Sciatic nerve (tissue), 2 donors: ENCODE data around the gene RGPD3. TPM values are rescaled to one million over a fixed set of nuclear protein-coding genes. Genes with fewer than 3 reads are reported as not detected.
A peak's percentile ranks its signal among the peaks of the same experiment; 100 is the strongest.
"Not testable (repeated sequence)": the region's sequence is repeated elsewhere in the genome, so short reads cannot be mapped to it uniquely, and the experiment has no call there.

Experiments used
- ATAC-seq: fragments of 200-7000 bp; cut with Tn5 transposase; one replicate; pipeline ENCODE4 v1.9.1; 2020; ENCODE audit warnings: mild to moderate bottlenecking, moderate library complexity
- DNase-seq: peaks from one replicate; pipeline ENCODE4 v3.0.0-alpha.2; 2020; ENCODE audit warnings: low spot score
- intact Hi-C: fragments of 100-400 bp; cut with DNase I; formaldehyde crosslinking; loops from one replicate; pipeline ENCODE4 v1.14.2; 2022
- total RNA-seq: library from RNA; stranded (reverse); fragmentation: NEBNext Ultra II Directional; extraction: Animal tissue kit (Norgen Biotek cat#: 25700); gene quantifications from one replicate; pipeline ENCODE4 v1.2.1, GENCODE V29; 2021
- donor health status: DM: no; HTN: no; CAD: no.
- donor health status: DM: no; HTN: no; CAD: no.

The RGPD3 gene
- 0.22 TPM for total RNA-seq

DNA sequence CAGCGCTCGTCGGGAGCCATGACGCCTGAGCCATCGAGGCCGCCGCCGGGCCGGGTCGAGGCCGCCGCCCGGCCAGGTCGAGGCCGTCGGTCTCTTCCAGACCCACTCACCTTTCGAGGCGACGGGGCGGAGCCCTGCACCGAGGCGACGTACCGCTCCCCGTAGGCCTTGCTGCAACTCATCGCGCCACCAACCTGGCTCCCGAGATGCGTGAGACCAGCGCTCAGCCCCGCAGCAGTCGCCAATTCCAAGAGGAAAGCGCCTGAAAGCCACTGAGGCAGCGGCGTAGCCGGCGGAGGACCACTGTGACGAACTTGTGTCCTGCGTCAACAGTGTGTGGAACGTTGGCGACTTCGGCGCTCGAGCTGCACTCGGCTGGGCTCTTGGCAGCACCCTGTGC, at the start of gene RGPD3:
Gene RGPD3, minus strand, starts transcription at position 307 of the 400 bp plus-strand sequence. Its CDS starts 125 bp downstream, at position 182.
- ATAC-seq, intact Hi-C loops, DNase-seq: not testable (repeated sequence)

- ATAC-seq: no peak
- intact Hi-C loops: no loop called here
- no peak for DNase-seq
Observed at GRCh38 chr2:106517329-106517728, 49.1 kb upstream of the RGPD3 start.

DNA sequence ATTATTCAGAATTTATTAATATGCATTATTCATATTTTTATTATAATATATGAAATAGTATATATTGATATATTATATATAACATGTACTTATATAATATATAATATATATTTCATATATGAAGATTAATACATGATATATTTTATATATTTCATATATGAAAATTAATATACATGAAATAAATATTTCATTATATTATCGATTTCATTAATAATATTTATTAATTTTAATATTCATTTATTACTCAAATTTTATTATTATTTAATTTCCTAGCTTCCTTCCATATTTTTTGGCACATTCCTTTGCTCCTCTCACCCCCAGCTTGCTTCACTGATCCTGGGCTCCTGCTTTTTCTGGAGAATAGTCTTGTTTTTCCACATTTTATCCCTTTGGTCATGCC, 48.7 kb upstream of the RGPD3 start:
- no peak for ATAC-seq

DNA sequence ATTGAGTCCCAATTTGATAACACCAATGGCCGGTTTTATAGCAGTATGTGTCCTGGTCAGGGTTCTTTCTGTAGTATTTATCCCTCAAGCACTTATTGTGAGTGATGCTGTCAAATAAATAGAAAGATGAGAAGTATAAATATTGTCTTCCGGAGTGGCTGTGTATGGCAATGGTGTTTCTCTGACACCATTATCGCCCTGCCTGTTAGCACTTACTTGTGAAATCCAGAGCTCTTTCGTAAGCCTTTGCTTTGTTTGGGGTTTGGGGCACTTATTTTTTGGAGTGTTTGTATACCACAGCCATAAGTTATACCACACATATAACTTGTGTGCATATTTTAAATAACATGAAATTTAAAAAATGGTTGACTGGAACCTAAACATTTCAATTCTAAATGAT, 48.2 kb upstream of the RGPD3 start:
- intact Hi-C loops: no loop called here
- DNase-seq: no peak
- ATAC-seq: no peak

More for the DNA sequence above, 48.7 kb upstream of the RGPD3 start:
- no peak for DNase-seq
- intact Hi-C loops: no loop called here

- ATAC-seq, intact Hi-C loops, DNase-seq: not testable (repeated sequence)
Observed at GRCh38 chr2:106514827-106515226, 46.6 kb upstream of the RGPD3 start.

DNA sequence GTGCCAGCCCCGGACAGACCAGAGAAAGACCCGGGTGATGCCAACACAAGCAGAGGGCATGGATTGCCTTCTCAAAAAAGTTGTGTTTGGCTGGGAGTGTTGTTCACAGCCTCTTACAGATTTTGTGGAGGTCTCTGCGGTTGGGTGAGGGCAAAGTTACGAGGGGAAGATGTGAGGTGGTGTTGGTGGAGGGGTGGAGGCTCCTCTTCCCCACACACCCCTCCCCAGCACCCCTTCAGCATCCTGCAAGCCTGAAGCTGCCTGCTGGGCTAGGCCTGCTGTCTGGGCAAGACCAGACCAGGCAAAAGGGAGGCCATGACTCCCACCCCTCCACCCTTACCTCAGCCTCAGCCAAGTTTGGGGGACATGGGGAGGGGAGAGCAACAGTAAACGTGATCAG, 45.2 kb upstream of the RGPD3 start:
- intact Hi-C loops, ATAC-seq, DNase-seq: not testable (repeated sequence)

- intact Hi-C loops, DNase-seq: not testable (repeated sequence)
- ATAC-seq: peak; percentile 6
Observed at GRCh38 chr2:106511934-106512333, 43.7 kb upstream of the RGPD3 start.

DNA sequence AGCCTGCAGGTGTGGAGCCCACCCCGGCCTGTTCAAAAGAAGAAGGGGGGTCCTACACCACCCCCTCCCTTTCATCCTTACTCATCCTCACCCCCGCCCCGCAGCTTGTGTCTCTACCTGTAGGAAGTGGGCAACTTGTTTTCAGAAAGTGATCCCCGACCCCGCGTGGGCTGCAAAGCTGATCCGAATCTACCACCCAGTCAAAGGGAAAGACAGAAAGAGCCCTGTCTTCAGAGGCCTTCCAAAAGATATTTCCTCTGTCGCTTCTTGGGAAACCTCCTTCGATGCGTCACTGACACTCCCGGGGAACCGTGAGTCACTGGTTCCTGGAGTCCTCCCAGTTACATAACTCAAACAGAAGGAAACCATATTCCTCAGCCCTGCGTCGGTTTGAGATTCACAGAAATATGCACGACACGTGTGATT, 43.3 kb upstream of the RGPD3 start:
- intact Hi-C loops: not testable (repeated sequence)

GRCh38 chr2:106510791-106511190, 42.6 kb upstream of the RGPD3 start:
- ATAC-seq, intact Hi-C loops: not testable (repeated sequence)

More for the DNA sequence above, 43.3 kb upstream of the RGPD3 start:
- peak; percentile 86 for ATAC-seq
- peak; percentile 66 for DNase-seq

GRCh38 chr2:106509374-106509770, 41.2 kb upstream of the RGPD3 start:
- intact Hi-C loops, DNase-seq, ATAC-seq: not testable (repeated sequence)

More at GRCh38 chr2:106510791-106511190, 42.6 kb upstream of the RGPD3 start:
- not testable (repeated sequence) for DNase-seq

- ATAC-seq, DNase-seq, intact Hi-C loops: not testable (repeated sequence)
Observed at GRCh38 chr2:106508660-106509373, 40.6 kb upstream of the RGPD3 start.

- ATAC-seq, intact Hi-C loops: not testable (repeated sequence)
Observed at GRCh38 chr2:106506002-106506687, 37.9 kb upstream of the RGPD3 start.

GRCh38 chr2:106504787-106505186, 36.6 kb upstream of the RGPD3 start:
- ATAC-seq, DNase-seq, intact Hi-C loops: not testable (repeated sequence)

More at GRCh38 chr2:106506002-106506687, 37.9 kb upstream of the RGPD3 start:
- not testable (repeated sequence) for DNase-seq

DNA sequence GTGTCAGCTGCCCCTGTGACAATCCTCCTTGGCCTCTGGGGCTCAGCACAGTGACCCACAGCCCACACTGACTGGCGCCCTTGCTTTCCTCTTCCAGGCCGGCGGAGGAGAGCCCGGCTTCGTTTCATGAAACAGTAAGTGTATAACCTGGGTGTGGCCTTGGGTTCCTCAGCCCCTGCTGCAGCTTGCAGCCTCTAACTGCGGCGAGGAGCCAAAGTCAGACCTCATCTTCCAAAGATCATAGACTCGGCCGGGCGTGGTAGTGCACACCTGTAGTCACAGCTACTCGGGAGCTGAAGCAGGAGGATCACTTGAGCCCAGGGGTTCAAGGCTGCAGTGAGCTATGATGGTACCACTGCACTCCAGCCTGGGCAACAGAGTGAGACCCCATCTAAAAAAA, 36.0 kb upstream of the RGPD3 start:
- intact Hi-C loops, DNase-seq, ATAC-seq: not testable (repeated sequence)

DNA sequence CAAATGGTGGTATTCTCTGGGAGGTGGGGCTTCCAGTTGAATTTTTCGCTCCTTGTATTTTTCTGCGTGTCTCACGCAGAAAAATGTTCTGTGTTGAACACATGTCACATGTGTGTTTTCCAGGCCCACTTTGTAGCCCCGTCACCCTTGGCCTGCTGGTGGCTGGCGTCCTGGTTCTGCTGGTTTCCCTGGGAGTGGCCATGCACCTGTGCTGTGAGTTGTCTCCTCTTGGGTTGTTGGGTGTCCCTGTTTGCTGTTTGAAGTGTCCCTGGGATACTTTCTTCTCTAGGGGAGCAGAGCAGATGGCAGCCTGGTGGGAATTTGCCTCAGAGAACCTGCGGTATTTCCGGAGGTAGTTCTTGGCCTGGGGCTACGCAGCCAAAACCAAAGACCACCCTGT, 34.1 kb upstream of the RGPD3 start:
- ATAC-seq, intact Hi-C loops, DNase-seq: not testable (repeated sequence)

DNA sequence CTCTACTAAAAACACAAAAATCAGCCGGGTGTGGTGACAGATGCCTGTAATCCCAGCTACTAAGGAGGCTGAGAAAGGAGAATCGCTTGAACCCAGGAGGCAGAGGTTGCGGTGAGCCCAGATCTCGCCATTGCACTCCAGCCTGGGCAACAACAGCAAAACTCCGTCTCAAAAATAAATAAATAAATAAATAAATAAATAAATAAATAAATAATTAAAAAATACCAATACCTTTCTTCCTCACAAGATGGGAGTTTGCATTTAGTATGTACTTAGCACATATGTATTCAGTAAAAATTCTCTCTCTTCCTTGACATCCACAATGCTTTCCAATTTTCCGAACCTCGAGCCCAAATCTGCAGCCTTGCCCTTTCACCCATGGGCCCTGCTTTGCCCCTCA, 32.1 kb upstream of the RGPD3 start:
- intact Hi-C loops, ATAC-seq, DNase-seq: not testable (repeated sequence)

DNA sequence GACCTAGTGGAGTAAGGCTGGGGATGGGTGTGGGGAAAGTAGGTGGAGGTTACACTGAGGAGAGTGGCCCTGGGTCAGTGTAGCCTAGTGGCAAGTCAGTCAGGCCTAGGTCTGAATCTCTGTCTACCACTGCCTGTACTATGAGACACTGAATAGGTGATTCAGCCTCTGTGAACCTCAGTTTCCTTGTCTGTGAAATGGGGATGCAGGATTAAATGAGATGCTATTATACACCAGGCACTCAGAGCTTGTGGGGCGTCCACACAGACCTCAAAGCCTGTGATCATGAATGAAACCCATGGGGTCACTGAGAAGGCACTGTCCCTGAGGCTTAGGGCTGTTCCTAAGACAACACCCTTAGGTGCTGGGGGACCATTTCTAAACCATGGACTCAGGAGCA, 30.3 kb upstream of the RGPD3 start:
- ATAC-seq, intact Hi-C loops, DNase-seq: not testable (repeated sequence)

DNA sequence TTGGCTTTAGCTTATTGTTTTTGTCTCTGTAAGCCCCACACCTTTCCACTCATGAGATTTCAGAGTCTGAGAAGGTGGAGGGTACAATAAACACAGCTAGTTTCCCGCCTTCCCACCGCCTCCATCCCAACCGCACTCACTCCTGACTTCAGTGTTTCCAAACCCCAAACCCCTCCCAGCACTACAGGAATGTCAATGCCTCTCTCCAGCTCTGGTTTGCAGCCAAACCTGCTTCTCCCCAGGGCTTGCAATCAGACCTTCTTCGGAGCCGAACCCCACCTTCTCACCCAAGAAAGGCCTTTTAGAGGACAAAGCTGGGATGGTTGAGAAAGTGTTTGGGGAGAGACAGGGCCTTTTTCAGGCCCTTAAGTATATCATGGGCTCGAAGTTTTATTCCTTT, 24.7 kb upstream of the RGPD3 start:
- DNase-seq: not testable (repeated sequence)
- peak; percentile 75 for ATAC-seq

GRCh38 chr2:106492399-106492798, 24.2 kb upstream of the RGPD3 start:
- DNase-seq, ATAC-seq, intact Hi-C loops: not testable (repeated sequence)

More for the DNA sequence above, 24.7 kb upstream of the RGPD3 start:
- intact Hi-C loops: not testable (repeated sequence)

GRCh38 chr2:106489701-106490100, 21.5 kb upstream of the RGPD3 start:
- ATAC-seq, DNase-seq, intact Hi-C loops: not testable (repeated sequence)
